Measurements from ENCODE around the gene DNPH1. TPM values are rescaled to one million over a fixed set of nuclear protein-coding genes. Genes with fewer than 3 reads are reported as not detected.

DNPH1 gene
- polyA plus RNA-seq, 1 donor from 2014 or later = 48.3 TPM

- no peak overlapping the region for H2AFZ ChIP-seq (ENCODE audit: low read depth, low read length)
- no peak overlapping the region for H3K4me2 ChIP-seq (ENCODE audit: low read length)
- TF ChIP-seq RAD21 (conservative IDR thresholded peaks at IDR 0.05) = no peak
- TF ChIP-seq EP300 (conservative IDR thresholded peaks at IDR 0.05; ENCODE audit: poor library complexity, severe bottlenecking) = no peak
- TF ChIP-seq, protein P1, sequence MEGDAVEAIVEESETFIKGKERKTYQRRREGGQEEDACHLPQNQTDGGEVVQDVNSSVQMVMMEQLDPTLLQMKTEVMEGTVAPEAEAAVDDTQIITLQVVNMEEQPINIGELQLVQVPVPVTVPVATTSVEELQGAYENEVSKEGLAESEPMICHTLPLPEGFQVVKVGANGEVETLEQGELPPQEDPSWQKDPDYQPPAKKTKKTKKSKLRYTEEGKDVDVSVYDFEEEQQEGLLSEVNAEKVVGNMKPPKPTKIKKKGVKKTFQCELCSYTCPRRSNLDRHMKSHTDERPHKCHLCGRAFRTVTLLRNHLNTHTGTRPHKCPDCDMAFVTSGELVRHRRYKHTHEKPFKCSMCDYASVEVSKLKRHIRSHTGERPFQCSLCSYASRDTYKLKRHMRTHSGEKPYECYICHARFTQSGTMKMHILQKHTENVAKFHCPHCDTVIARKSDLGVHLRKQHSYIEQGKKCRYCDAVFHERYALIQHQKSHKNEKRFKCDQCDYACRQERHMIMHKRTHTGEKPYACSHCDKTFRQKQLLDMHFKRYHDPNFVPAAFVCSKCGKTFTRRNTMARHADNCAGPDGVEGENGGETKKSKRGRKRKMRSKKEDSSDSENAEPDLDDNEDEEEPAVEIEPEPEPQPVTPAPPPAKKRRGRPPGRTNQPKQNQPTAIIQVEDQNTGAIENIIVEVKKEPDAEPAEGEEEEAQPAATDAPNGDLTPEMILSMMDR (IDR thresholded peaks at IDR 0.05; ENCODE audit: poor library complexity, severe bottlenecking) = no peak
- TF ChIP-seq SMC3 (conservative IDR thresholded peaks at IDR 0.05; ENCODE audit: poor library complexity) = no peak
- TF ChIP-seq TAF1 (IDR thresholded peaks at IDR 0.05; ENCODE audit: low read depth) = no peak
- no peak for TF ChIP-seq MXI1 (conservative IDR thresholded peaks at IDR 0.05; ENCODE audit: poor library complexity, severe bottlenecking)
- no peak for TF ChIP-seq POLR2AphosphoS5 (IDR thresholded peaks at IDR 0.05)
- TF ChIP-seq, protein P2, sequence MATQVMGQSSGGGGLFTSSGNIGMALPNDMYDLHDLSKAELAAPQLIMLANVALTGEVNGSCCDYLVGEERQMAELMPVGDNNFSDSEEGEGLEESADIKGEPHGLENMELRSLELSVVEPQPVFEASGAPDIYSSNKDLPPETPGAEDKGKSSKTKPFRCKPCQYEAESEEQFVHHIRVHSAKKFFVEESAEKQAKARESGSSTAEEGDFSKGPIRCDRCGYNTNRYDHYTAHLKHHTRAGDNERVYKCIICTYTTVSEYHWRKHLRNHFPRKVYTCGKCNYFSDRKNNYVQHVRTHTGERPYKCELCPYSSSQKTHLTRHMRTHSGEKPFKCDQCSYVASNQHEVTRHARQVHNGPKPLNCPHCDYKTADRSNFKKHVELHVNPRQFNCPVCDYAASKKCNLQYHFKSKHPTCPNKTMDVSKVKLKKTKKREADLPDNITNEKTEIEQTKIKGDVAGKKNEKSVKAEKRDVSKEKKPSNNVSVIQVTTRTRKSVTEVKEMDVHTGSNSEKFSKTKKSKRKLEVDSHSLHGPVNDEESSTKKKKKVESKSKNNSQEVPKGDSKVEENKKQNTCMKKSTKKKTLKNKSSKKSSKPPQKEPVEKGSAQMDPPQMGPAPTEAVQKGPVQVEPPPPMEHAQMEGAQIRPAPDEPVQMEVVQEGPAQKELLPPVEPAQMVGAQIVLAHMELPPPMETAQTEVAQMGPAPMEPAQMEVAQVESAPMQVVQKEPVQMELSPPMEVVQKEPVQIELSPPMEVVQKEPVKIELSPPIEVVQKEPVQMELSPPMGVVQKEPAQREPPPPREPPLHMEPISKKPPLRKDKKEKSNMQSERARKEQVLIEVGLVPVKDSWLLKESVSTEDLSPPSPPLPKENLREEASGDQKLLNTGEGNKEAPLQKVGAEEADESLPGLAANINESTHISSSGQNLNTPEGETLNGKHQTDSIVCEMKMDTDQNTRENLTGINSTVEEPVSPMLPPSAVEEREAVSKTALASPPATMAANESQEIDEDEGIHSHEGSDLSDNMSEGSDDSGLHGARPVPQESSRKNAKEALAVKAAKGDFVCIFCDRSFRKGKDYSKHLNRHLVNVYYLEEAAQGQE (IDR thresholded peaks at IDR 0.05; ENCODE audit: borderline replicate concordance) = no peak
- no peak for TF ChIP-seq EZH2 (IDR thresholded peaks at IDR 0.05; ENCODE audit: borderline replicate concordance, insufficient read depth, low read length, poor library complexity, severe bottlenecking)
Observed at GRCh38 chr6:43215066-43215465, 14.2 kb downstream of the DNPH1 start.

DNA sequence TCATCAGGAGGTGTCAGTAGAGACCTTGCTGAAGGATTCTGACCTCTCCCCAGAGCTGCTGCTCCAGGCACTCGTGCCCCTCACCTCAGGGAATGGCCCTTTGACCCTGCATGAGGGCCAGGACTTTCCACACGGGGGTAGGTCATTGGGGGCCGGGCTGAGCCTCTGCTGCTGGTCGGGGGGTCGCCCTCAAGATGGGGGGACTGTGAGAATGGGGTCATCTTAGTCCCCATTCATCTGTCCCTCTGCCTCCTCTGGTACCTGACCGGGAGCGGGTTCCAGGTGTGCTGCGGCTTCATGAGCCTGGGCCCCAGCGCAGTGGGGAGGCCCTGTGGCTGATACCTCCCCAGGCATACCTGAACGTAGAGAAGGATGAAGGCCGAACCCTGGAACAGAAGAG is 15.8 kb downstream of the DNPH1 start:
- no peaks in the 10 kb centered on the region for H3K36me3 ChIP-seq (ENCODE audit: insufficient read depth, low read length)
- H3K4me2 ChIP-seq (ENCODE audit: low read length) = no peak overlapping the region
- no peak overlapping the region for H3K4me3 ChIP-seq (ENCODE audit: low read length)
- H2AFZ ChIP-seq (ENCODE audit: low read depth, low read length) = no peak overlapping the region
- no peaks in the 10 kb centered on the region for H3K9me3 ChIP-seq (ENCODE audit: low read length)
- H3K27me3 ChIP-seq (ENCODE audit: insufficient read depth, low read depth, low read length) = no peaks in the 10 kb centered on the region
- no peaks in the 10 kb centered on the region for H3K9me2 ChIP-seq (ENCODE audit: insufficient read depth, low read length)
- no peaks in the 10 kb centered on the region for H3K79me2 ChIP-seq (replicated peaks; ENCODE audit: insufficient read depth, low read length)
- no peak overlapping the region for H3K27ac ChIP-seq (ENCODE audit: low read length)
- no peaks in the 10 kb centered on the region for H4K20me1 ChIP-seq (ENCODE audit: insufficient read depth)
- no peak overlapping the region for H3K9ac ChIP-seq (ENCODE audit: low read length)
- TF ChIP-seq POLR2AphosphoS5 (IDR thresholded peaks at IDR 0.05) = no peak
- TF ChIP-seq MXI1 (conservative IDR thresholded peaks at IDR 0.05; ENCODE audit: poor library complexity, severe bottlenecking) = no peak
- no peak for TF ChIP-seq SMC3 (conservative IDR thresholded peaks at IDR 0.05; ENCODE audit: poor library complexity)
- TF ChIP-seq, protein P1 (IDR thresholded peaks at IDR 0.05; ENCODE audit: poor library complexity, severe bottlenecking) = no peak
- TF ChIP-seq RAD21 (conservative IDR thresholded peaks at IDR 0.05) = no peak
- TF ChIP-seq EP300 (conservative IDR thresholded peaks at IDR 0.05; ENCODE audit: poor library complexity, severe bottlenecking) = no peak
- TF ChIP-seq, protein P2 (IDR thresholded peaks at IDR 0.05; ENCODE audit: borderline replicate concordance) = no peak
- no peak for TF ChIP-seq EZH2 (IDR thresholded peaks at IDR 0.05; ENCODE audit: borderline replicate concordance, insufficient read depth, low read length, poor library complexity, severe bottlenecking)
- TF ChIP-seq TAF1 (IDR thresholded peaks at IDR 0.05; ENCODE audit: low read depth) = no peak
- no peaks in the 10 kb centered on the region for H3F3A ChIP-seq (ENCODE audit: insufficient read depth, low read length, poor library complexity, severe bottlenecking)

More at GRCh38 chr6:43215066-43215465, 14.2 kb downstream of the DNPH1 start:
- H3F3A ChIP-seq (ENCODE audit: insufficient read depth, low read length, poor library complexity, severe bottlenecking) = no peaks in the 10 kb centered on the region
- no peaks in the 10 kb centered on the region for H4K20me1 ChIP-seq (ENCODE audit: insufficient read depth)
- no peak overlapping the region for H3K9ac ChIP-seq (ENCODE audit: low read length)
- H3K9me2 ChIP-seq (ENCODE audit: insufficient read depth, low read length) = no peaks in the 10 kb centered on the region
- no peak overlapping the region for H3K27ac ChIP-seq (ENCODE audit: low read length)
- no peaks in the 10 kb centered on the region for H3K27me3 ChIP-seq (ENCODE audit: insufficient read depth, low read depth, low read length)
- H3K9me3 ChIP-seq (ENCODE audit: low read length) = no peaks in the 10 kb centered on the region
- no peaks in the 10 kb centered on the region for H3K36me3 ChIP-seq (ENCODE audit: insufficient read depth, low read length)
- no peak overlapping the region for H3K4me3 ChIP-seq (ENCODE audit: low read length)
- no peaks in the 10 kb centered on the region for H3K79me2 ChIP-seq (replicated peaks; ENCODE audit: insufficient read depth, low read length)

Measured in neural cell (in vitro differentiated cells).